ENCODE measurements around the gene COMT.

The COMT gene

DNA sequence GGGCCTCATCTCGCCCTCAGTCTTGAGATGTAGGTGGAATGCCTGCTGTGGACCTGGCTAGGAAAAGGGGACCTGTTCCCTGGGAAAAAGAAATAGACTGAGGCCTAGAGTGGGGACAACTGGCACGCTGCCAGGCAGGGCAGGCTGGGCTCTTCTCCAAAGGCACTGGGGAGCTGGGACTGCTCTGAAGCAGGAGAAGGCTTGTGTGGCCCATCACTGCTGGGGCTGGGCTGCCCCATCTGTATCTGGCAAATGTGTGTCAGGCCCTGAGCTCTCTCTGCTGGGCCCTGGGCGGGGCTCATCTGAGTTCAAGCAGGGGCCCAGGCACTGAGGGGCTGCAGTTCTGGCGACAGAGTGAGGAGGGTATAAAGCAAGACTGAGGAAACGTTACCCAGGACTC is 42.2 kb downstream of the COMT start (continued):
- TF ChIP-seq BCL11B (tag by site-specific recombination; IDR thresholded peaks at IDR 0.05; ENCODE audit: low read depth) (no peak), ZNF549 (tag by site-specific recombination; IDR thresholded peaks at IDR 0.05) (no peak), ZNF791 (tag by site-specific recombination; IDR thresholded peaks at IDR 0.05) (no peak), ELK4 (IDR thresholded peaks at IDR 0.05; ENCODE audit: borderline replicate concordance, low read depth, low read length) (no peak), SCRT2 (tag by site-specific recombination; IDR thresholded peaks at IDR 0.05) (no peak), ZNF580 (tag by site-specific recombination; IDR thresholded peaks at IDR 0.05) (no peak), ZNF274 (IDR thresholded peaks at IDR 0.05; ENCODE audit: low read length) (no peak), ZNF274 (tag by site-specific recombination; IDR thresholded peaks at IDR 0.05; ENCODE audit: borderline replicate concordance) (no peak), ZFP41 (tag by site-specific recombination; IDR thresholded peaks at IDR 0.05; ENCODE audit: borderline replicate concordance) (no peak), ZNF155 (tag by site-specific recombination; IDR thresholded peaks at IDR 0.05) (no peak), ZSCAN23 (tag by site-specific recombination; IDR thresholded peaks at IDR 0.05) (no peak), ZNF776 (tag by site-specific recombination; IDR thresholded peaks at IDR 0.05; ENCODE audit: borderline replicate concordance) (peak; percentile 31; the same call in 1 of the 2 replicates), TSHZ1 (tag by site-specific recombination; IDR thresholded peaks at IDR 0.05; ENCODE audit: borderline replicate concordance) (no peak), ZNF677 (tag by site-specific recombination; IDR thresholded peaks at IDR 0.05) (0 out of 2 replicates have a peak, but pooled peaks have one; percentile 25), ZNF112 (tag by site-specific recombination; IDR thresholded peaks at IDR 0.05) (peak; percentile 58; the same call in 1 of the 2 replicates), ZNF132 (tag by site-specific recombination; IDR thresholded peaks at IDR 0.05; ENCODE audit: borderline replicate concordance) (no peak)
- TF ChIP-seq, protein P1, sequence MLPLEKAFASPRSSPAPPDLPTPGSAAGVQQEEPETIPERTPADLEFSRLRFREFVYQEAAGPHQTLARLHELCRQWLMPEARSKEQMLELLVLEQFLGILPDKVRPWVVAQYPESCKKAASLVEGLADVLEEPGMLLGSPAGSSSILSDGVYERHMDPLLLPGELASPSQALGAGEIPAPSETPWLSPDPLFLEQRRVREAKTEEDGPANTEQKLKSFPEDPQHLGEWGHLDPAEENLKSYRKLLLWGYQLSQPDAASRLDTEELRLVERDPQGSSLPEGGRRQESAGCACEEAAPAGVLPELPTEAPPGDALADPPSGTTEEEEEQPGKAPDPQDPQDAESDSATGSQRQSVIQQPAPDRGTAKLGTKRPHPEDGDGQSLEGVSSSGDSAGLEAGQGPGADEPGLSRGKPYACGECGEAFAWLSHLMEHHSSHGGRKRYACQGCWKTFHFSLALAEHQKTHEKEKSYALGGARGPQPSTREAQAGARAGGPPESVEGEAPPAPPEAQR (tag by site-specific recombination; IDR thresholded peaks at IDR 0.05): no peak

DNA sequence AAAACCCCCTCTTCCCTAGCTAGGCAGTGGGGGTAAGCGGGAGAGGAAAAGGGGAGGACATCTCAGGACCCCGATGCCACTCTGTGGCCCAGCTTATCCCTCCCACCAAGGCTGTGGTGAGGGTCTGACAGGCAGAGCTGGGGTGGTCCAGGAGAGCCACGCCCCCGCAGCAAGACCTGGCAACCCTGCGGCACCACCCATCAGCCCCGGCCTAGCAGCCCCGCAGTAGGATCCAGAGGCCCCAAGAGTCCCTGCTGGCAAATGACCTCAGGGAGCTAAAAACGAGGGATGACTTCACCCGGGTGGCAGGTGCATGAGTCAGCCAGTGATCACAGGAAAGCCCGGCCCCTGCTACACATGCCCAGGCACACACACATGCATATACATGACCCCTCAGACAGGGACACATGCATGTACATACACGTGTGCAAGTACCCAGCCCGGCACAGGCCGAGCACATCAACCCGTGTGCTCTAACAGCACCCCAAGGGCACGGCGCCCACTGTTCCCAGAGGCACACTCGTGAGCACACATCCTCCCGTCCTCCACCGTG is 42.7 kb downstream of the COMT start:
- Histone ChIP-seq H3K27ac (ENCODE audit: extremely low read depth, low read depth, low read length) (peak overlapping the region; percentile 42), H3K4me3 (ENCODE audit: low read depth, low read length) (no peak overlapping the region), H3K36me3 (ENCODE audit: control insufficient read depth in 2 of 2, insufficient read depth in 1 of 2, low read length in 2 of 2) (peaks cover 0 to 27% of the 10 kb centered on the region in 2 experiments; a peak in 1 of 3 replicates), H3K9me3 (ENCODE audit: control insufficient read depth, insufficient read depth, low read depth, low read length) (no peaks in the 10 kb centered on the region), H3K4me1 (ENCODE audit: control insufficient read depth, insufficient read depth, low read length) (peaks cover 14% of the 10 kb centered on the region)
- POLR2A ChIA-PET: interaction anchor here (0.7 to 2.5 kb wide), 9 partner anchors 10 to 133 kb away, joined by 3 to 18 read pairs (median 4); partner anchors contain the start of gene TRMT2A
- CTCF ChIA-PET: interaction anchor here (0.7 to 2.4 kb wide), 11 partner anchors 10 to 254 kb away, joined by 3 to 13 read pairs (median 4); no protein-coding TSS in a partner anchor
- TF ChIP-seq ZBTB17 (tag by site-specific recombination; IDR thresholded peaks at IDR 0.05) (peak; percentile 84), REPIN1 (tag by site-specific recombination; IDR thresholded peaks at IDR 0.05; ENCODE audit: low read depth) (no peak), ZNF404 (tag by site-specific recombination; IDR thresholded peaks at IDR 0.05) (no peak), SP7 (tag by site-specific recombination; IDR thresholded peaks at IDR 0.05) (peak; percentile 91), ZSCAN30 (tag by site-specific recombination; IDR thresholded peaks at IDR 0.05) (peak; percentile 28; the same call in 1 of the 2 replicates), KLF8 (tag by site-specific recombination; IDR thresholded peaks at IDR 0.05) (peak; percentile 96), GLIS1 (tag by site-specific recombination; IDR thresholded peaks at IDR 0.05) (peak; percentile 87), BCL11A (tag by site-specific recombination; IDR thresholded peaks at IDR 0.05; ENCODE audit: low read depth) (peak; percentile 96)
- TF ChIP-seq, protein P2, sequence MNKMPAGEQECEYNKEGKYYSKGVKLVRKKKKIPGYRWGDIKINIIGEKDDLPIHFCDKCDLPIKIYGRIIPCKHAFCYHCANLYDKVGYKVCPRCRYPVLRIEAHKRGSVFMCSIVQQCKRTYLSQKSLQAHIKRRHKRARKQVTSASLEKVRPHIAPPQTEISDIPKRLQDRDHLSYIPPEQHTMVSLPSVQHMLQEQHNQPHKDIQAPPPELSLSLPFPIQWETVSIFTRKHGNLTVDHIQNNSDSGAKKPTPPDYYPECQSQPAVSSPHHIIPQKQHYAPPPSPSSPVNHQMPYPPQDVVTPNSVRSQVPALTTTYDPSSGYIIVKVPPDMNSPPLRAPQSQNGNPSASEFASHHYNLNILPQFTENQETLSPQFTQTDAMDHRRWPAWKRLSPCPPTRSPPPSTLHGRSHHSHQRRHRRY (tag by site-specific recombination; IDR thresholded peaks at IDR 0.05): no peak
- TF ChIP-seq, protein P3, sequence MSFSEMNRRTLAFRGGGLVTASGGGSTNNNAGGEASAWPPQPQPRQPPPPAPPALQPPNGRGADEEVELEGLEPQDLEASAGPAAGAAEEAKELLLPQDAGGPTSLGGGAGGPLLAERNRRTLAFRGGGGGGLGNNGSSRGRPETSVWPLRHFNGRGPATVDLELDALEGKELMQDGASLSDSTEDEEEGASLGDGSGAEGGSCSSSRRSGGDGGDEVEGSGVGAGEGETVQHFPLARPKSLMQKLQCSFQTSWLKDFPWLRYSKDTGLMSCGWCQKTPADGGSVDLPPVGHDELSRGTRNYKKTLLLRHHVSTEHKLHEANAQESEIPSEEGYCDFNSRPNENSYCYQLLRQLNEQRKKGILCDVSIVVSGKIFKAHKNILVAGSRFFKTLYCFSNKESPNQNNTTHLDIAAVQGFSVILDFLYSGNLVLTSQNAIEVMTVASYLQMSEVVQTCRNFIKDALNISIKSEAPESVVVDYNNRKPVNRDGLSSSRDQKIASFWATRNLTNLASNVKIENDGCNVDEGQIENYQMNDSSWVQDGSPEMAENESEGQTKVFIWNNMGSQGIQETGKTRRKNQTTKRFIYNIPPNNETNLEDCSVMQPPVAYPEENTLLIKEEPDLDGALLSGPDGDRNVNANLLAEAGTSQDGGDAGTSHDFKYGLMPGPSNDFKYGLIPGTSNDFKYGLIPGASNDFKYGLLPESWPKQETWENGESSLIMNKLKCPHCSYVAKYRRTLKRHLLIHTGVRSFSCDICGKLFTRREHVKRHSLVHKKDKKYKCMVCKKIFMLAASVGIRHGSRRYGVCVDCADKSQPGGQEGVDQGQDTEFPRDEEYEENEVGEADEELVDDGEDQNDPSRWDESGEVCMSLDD (tag by site-specific recombination; IDR thresholded peaks at IDR 0.05): peak; percentile 58
